ENCODE results near the gene BCL6. TPM values are rescaled to one million over a fixed set of nuclear protein-coding genes. Genes with fewer than 3 reads are reported as not detected.

BCL6 gene
- total and polyA plus RNA-seq, 2 experiments from 2014 or later = 2.6 to 5.9 TPM

- no peak for DNase-seq (ENCODE audit: low spot score)
- Mint-ChIP-seq H3K36me3 (ENCODE audit: low read depth) (no peaks in the 10 kb centered on the region), H3K4me3 (no peak overlapping the region), H3K27me3 (ENCODE audit: insufficient read depth, low read depth, poor library complexity) (no peaks in the 10 kb centered on the region), H3K27ac (no peak overlapping the region), H3K4me1 (no peaks in the 10 kb centered on the region), H3K9me3 (no peaks in the 10 kb centered on the region)
- H3K4me2 ChIP-seq = no peak overlapping the region
- TF ChIP-seq NANOG (IDR thresholded peaks at IDR 0.05; ENCODE audit: borderline replicate concordance) = no peak
- TF ChIP-seq, protein P1, sequence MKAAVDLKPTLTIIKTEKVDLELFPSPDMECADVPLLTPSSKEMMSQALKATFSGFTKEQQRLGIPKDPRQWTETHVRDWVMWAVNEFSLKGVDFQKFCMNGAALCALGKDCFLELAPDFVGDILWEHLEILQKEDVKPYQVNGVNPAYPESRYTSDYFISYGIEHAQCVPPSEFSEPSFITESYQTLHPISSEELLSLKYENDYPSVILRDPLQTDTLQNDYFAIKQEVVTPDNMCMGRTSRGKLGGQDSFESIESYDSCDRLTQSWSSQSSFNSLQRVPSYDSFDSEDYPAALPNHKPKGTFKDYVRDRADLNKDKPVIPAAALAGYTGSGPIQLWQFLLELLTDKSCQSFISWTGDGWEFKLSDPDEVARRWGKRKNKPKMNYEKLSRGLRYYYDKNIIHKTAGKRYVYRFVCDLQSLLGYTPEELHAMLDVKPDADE (IDR thresholded peaks at IDR 0.05) = no peak
- TF ChIP-seq ZNF462 (CRISPR knock-in tag; IDR thresholded peaks at IDR 0.05) = no peak
- H3K9me2 ChIP-seq (ENCODE audit: insufficient read depth) = no peaks in the 10 kb centered on the region
- H3K27me3 ChIP-seq (ENCODE audit: insufficient read depth) = no peaks in the 10 kb centered on the region
- no peaks in the 10 kb centered on the region for H3F3A ChIP-seq (replicated peaks; ENCODE audit: low read depth)
- no peaks in the 10 kb centered on the region for H4K20me1 ChIP-seq (replicated peaks; ENCODE audit: insufficient read depth)
- no peak overlapping the region for H3K27ac ChIP-seq (ENCODE audit: low read depth)
- no peaks in the 10 kb centered on the region for H3K36me3 ChIP-seq (ENCODE audit: insufficient read depth)
- ATAC-seq = no peak
- H3K4me3 ChIP-seq = no peak overlapping the region
- H3K4me1 ChIP-seq (ENCODE audit: insufficient read depth) = no peaks in the 10 kb centered on the region
- no peak overlapping the region for H2AFZ ChIP-seq
- no peaks in the 10 kb centered on the region for H3K79me2 ChIP-seq (replicated peaks; ENCODE audit: insufficient read depth)
Measured at GRCh38 chr3:187694801-187695200, 50.5 kb downstream of the BCL6 start.

DNA sequence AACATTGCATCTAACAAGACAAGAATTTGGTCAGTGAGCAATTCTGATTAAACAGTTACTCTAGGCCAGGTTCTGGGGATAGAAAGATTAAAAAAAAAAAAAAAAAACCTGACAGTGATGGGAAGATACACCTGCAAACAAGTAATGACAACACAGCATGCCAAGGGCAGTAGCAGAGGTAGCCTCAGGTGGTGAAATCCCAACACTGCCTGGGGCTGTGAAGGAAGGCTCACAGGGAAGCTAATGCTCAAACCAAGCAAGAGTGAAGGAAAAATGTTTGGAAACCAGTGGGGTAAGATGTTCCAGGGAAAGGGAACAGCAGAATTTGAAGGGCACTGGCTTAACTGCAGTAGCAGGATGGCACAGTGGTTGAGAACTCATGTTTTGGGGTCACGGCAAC is 51.8 kb downstream of the BCL6 start:
- H3K4me1 ChIP-seq (ENCODE audit: insufficient read depth) = 0 out of 2 replicates have a peak, but pooled peaks cover 7% of the 10 kb centered on the region
- DNase-seq (ENCODE audit: low spot score) (no peak), ATAC-seq (no peak)
- peaks cover 2% of the 10 kb centered on the region; the same call in 1 of the 3 replicates for H3K4me1 Mint-ChIP-seq
- H3K36me3 Mint-ChIP-seq (ENCODE audit: low read depth) = no peaks in the 10 kb centered on the region
- H4K20me1 ChIP-seq (replicated peaks; ENCODE audit: insufficient read depth) = no peaks in the 10 kb centered on the region
- H3K27me3 Mint-ChIP-seq (ENCODE audit: insufficient read depth, low read depth, poor library complexity) = no peaks in the 10 kb centered on the region
- H3K79me2 ChIP-seq (replicated peaks; ENCODE audit: insufficient read depth) = no peaks in the 10 kb centered on the region
- no peak overlapping the region for H3K4me2 ChIP-seq
- H2AFZ ChIP-seq = no peak overlapping the region
- H3K9me3 Mint-ChIP-seq = no peaks in the 10 kb centered on the region
- H3K36me3 ChIP-seq (ENCODE audit: insufficient read depth) = no peaks in the 10 kb centered on the region
- H3F3A ChIP-seq (replicated peaks; ENCODE audit: low read depth) = no peaks in the 10 kb centered on the region
- no peak overlapping the region for H3K4me3 Mint-ChIP-seq
- no peak overlapping the region for H3K27ac Mint-ChIP-seq
- H3K4me3 ChIP-seq = no peak overlapping the region
- no peaks in the 10 kb centered on the region for H3K27me3 ChIP-seq (ENCODE audit: insufficient read depth)
- H3K9me2 ChIP-seq (ENCODE audit: insufficient read depth) = no peaks in the 10 kb centered on the region
- no peak overlapping the region for H3K27ac ChIP-seq (ENCODE audit: low read depth)
- TF ChIP-seq ZNF114 (CRISPR knock-in tag; IDR thresholded peaks at IDR 0.05) (no peak), POLR2AphosphoS5 (IDR thresholded peaks at IDR 0.05; ENCODE audit: low read depth) (no peak), ZNF331 (CRISPR knock-in tag; IDR thresholded peaks at IDR 0.05; ENCODE audit: low read depth) (no peak), STAT1 (IDR thresholded peaks at IDR 0.05; ENCODE audit: unreplicated experiment) (no peak), NANOG (IDR thresholded peaks at IDR 0.05; ENCODE audit: borderline replicate concordance) (no peak)
- TF ChIP-seq, protein P2, sequence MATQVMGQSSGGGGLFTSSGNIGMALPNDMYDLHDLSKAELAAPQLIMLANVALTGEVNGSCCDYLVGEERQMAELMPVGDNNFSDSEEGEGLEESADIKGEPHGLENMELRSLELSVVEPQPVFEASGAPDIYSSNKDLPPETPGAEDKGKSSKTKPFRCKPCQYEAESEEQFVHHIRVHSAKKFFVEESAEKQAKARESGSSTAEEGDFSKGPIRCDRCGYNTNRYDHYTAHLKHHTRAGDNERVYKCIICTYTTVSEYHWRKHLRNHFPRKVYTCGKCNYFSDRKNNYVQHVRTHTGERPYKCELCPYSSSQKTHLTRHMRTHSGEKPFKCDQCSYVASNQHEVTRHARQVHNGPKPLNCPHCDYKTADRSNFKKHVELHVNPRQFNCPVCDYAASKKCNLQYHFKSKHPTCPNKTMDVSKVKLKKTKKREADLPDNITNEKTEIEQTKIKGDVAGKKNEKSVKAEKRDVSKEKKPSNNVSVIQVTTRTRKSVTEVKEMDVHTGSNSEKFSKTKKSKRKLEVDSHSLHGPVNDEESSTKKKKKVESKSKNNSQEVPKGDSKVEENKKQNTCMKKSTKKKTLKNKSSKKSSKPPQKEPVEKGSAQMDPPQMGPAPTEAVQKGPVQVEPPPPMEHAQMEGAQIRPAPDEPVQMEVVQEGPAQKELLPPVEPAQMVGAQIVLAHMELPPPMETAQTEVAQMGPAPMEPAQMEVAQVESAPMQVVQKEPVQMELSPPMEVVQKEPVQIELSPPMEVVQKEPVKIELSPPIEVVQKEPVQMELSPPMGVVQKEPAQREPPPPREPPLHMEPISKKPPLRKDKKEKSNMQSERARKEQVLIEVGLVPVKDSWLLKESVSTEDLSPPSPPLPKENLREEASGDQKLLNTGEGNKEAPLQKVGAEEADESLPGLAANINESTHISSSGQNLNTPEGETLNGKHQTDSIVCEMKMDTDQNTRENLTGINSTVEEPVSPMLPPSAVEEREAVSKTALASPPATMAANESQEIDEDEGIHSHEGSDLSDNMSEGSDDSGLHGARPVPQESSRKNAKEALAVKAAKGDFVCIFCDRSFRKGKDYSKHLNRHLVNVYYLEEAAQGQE (IDR thresholded peaks at IDR 0.05; ENCODE audit: unreplicated experiment) = no peak
